ENCODE measurements around the gene ZNF546.

- TF ChIP-seq, protein P1, sequence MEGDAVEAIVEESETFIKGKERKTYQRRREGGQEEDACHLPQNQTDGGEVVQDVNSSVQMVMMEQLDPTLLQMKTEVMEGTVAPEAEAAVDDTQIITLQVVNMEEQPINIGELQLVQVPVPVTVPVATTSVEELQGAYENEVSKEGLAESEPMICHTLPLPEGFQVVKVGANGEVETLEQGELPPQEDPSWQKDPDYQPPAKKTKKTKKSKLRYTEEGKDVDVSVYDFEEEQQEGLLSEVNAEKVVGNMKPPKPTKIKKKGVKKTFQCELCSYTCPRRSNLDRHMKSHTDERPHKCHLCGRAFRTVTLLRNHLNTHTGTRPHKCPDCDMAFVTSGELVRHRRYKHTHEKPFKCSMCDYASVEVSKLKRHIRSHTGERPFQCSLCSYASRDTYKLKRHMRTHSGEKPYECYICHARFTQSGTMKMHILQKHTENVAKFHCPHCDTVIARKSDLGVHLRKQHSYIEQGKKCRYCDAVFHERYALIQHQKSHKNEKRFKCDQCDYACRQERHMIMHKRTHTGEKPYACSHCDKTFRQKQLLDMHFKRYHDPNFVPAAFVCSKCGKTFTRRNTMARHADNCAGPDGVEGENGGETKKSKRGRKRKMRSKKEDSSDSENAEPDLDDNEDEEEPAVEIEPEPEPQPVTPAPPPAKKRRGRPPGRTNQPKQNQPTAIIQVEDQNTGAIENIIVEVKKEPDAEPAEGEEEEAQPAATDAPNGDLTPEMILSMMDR (IDR thresholded peaks at IDR 0.05): no peak
- no peak for TF ChIP-seq ZFX (IDR thresholded peaks at IDR 0.05; ENCODE audit: borderline replicate concordance)
Measured at GRCh38 chr19:40026597-40026970, 29.7 kb downstream of the ZNF546 start.

Data from 22Rv1 (cell line).